HL-60 (cell line): Measurements from ENCODE around the gene TIGD1.

Experiments
- CTCF ChIP-seq: IDR thresholded peaks from one replicate; pipeline ENCODE4 v1.5.1; 2011; ENCODE audit warnings: low read length, control low read depth, inconsistent platforms; ENCODE audit not compliant: insufficient read depth
- POLR2AphosphoS5 ChIP-seq: IDR thresholded peaks from 2 replicates; pipeline ENCODE4 v1.6.1; 2012; ENCODE audit warnings: low read depth
- SPI1 ChIP-seq: IDR thresholded peaks from 2 replicates; pipeline ENCODE4 v1.6.1; 2012; ENCODE audit warnings: low read depth, mild to moderate bottlenecking, borderline replicate concordance

GRCh38 chr2:232532419-232532818, 17.9 kb downstream of the TIGD1 start:
- TF ChIP-seq CTCF (no peak), POLR2AphosphoS5 (no peak), SPI1 (no peak)
